Measurements from ENCODE around the gene PCDHA6.

- TF ChIP-seq EMX1 (CRISPR knock-in tag; IDR thresholded peaks at IDR 0.05) (no peak), IRF2 (CRISPR knock-in tag; IDR thresholded peaks at IDR 0.05; ENCODE audit: borderline replicate concordance, low read depth) (no peak), NFYB (CRISPR knock-in tag; conservative IDR thresholded peaks at IDR 0.05; ENCODE audit: low read depth) (no peak), ETV6 (CRISPR knock-in tag; IDR thresholded peaks at IDR 0.05) (no peak), TCF7 (CRISPR knock-in tag; IDR thresholded peaks at IDR 0.05; ENCODE audit: low read depth) (no peak), CBFB (CRISPR knock-in tag; IDR thresholded peaks at IDR 0.05; ENCODE audit: low read depth) (no peak), ATF3 (CRISPR knock-in tag; conservative IDR thresholded peaks at IDR 0.05) (no peak), ZNF232 (CRISPR knock-in tag; IDR thresholded peaks at IDR 0.05) (no peak), GABPB1 (CRISPR knock-in tag; IDR thresholded peaks at IDR 0.05) (no peak), GTF2I (CRISPR knock-in tag; conservative IDR thresholded peaks at IDR 0.05) (no peak), E2F1 (CRISPR knock-in tag; IDR thresholded peaks at IDR 0.05) (no peak)
- TF ChIP-seq, protein P1, sequence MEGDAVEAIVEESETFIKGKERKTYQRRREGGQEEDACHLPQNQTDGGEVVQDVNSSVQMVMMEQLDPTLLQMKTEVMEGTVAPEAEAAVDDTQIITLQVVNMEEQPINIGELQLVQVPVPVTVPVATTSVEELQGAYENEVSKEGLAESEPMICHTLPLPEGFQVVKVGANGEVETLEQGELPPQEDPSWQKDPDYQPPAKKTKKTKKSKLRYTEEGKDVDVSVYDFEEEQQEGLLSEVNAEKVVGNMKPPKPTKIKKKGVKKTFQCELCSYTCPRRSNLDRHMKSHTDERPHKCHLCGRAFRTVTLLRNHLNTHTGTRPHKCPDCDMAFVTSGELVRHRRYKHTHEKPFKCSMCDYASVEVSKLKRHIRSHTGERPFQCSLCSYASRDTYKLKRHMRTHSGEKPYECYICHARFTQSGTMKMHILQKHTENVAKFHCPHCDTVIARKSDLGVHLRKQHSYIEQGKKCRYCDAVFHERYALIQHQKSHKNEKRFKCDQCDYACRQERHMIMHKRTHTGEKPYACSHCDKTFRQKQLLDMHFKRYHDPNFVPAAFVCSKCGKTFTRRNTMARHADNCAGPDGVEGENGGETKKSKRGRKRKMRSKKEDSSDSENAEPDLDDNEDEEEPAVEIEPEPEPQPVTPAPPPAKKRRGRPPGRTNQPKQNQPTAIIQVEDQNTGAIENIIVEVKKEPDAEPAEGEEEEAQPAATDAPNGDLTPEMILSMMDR (IDR thresholded peaks at IDR 0.05), result 0 out of 2 replicates have a peak, but pooled peaks have one; percentile 10
- TF ChIP-seq, protein P2, sequence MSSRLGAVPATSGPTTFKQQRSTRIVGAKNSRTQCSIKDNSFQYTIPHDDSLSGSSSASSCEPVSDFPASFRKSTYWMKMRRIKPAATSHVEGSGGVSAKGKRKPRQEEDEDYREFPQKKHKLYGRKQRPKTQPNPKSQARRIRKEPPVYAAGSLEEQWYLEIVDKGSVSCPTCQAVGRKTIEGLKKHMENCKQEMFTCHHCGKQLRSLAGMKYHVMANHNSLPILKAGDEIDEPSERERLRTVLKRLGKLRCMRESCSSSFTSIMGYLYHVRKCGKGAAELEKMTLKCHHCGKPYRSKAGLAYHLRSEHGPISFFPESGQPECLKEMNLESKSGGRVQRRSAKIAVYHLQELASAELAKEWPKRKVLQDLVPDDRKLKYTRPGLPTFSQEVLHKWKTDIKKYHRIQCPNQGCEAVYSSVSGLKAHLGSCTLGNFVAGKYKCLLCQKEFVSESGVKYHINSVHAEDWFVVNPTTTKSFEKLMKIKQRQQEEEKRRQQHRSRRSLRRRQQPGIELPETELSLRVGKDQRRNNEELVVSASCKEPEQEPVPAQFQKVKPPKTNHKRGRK (CRISPR knock-in tag; IDR thresholded peaks at IDR 0.05; ENCODE audit: borderline replicate concordance), result no peak
Observed at GRCh38 chr5:140794595-140795258, 33.0 kb upstream of the PCDHA6 start, which contains the start of gene PCDHA2.
